ENCODE data around the gene RARS1.

RARS1 gene

DNA sequence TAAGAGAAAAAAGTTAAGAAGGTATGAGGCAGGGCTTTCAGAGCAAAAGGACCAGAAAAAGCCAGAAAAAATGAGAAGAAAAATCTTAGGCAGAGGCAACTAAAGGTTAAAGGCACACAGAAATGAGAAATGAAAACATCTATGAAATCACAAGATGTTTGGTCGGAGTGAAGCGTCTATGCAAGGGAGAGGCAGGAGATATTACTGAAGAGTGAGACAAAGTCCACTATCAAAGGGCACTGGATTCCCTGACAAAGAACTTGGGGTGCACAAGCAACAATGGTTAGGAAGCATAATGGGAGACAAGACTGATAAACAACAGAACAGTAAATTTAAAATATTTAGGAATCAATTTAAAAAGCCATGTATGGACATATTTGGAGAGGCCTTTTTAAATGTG lies 76.0 kb downstream of the RARS1 start:
- DNase-seq, result no peak

DNA sequence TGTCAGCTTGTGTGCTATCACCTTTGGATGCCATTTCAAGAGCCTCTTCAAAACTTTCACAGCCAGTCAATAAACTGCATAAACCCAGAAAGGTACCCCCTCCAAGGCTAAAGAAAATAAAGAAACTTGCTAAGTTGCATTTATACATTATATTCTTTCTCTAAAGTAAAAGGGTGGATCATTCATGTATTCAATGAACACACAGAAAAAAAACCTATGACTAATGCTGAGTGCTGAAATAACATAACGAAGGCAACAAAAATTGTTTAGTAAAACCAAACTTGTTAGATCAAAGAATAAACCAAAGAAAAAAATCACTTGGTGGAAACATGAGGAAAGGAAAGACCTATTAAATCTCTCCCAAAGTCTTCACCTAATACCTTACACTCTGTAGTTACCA lies 77.7 kb downstream of the RARS1 start:
- no peak for DNase-seq

DNA sequence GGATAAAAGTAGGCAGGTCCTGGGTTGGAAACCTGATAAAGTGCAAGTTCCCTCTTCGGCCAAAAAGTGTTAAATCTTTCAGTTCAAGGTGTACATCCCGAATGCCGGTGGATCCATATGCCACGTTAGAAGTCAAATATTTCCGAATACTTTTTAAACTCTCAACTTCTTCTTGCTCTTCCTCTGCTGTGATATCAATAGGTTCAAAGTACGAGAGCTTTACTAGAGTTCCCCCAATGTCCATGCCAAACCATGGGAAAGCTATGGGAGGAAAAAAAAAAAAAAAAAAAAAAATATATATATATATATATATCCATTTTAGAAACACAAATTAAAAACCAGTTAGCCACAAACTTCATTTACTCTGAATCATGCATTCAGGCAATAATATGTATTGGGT lies 82.5 kb downstream of the RARS1 start:
- no peak for DNase-seq

Data from activated T-cell treated with anti-CD3 and anti-CD28 coated beads for 4 hours (primary cell).